ENCODE data around the gene RYR1. TPM values are rescaled to one million over a fixed set of nuclear protein-coding genes. Genes with fewer than 3 reads are reported as not detected.

The RYR1 gene
- total and polyA plus RNA-seq, 2 of the 8 experiments (the other 6 are each of a cell fraction or from before 2014, with no cell fraction given) = 5.8 to 11.8 TPM

DNA sequence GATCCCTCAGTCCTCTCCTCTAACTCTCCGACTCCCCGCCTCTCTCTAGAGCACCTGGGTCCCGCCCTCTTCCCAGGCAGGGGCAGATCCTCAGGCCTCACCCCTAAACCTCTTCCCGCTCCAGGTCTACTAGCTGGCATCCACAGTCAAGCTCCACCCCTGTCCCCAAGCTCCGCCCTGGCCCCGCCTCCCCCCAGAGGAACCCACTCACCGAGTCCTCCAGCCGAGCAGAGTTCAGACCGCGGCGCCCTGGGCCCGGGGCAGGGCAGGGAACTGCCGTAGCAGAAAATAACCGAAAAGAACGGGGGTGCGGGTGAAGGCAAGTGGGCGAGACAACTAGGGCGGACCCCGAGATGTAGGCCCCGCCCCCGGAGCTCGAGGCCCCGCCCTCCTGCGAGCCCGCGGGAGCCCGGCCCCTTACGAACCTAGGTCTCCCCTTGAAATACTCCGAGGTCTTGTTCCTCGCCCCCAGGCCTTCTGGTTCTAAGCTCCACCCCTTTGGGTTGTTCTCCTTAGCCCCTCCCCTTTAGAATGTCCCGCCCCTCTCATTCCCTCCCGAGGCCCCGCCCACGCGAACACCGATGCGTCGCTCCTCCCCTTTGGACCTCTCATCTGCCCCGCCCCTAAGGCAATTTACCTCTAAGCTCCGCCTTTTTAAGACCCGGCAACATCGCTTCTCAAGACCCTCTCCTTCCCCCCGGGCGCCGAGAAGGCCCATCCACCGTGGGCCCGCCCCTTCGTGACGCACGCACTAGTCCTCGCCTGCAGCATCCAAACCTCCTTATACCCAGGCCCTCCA is 45.7 kb upstream of the RYR1 start, which contains the start of gene GGN (continued):
- TF ChIP-seq, protein P1, sequence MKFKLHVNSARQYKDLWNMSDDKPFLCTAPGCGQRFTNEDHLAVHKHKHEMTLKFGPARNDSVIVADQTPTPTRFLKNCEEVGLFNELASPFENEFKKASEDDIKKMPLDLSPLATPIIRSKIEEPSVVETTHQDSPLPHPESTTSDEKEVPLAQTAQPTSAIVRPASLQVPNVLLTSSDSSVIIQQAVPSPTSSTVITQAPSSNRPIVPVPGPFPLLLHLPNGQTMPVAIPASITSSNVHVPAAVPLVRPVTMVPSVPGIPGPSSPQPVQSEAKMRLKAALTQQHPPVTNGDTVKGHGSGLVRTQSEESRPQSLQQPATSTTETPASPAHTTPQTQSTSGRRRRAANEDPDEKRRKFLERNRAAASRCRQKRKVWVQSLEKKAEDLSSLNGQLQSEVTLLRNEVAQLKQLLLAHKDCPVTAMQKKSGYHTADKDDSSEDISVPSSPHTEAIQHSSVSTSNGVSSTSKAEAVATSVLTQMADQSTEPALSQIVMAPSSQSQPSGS (IDR thresholded peaks at IDR 0.05; ENCODE audit: low read length) = no peak
- TF ChIP-seq KDM4A (IDR thresholded peaks at IDR 0.05; ENCODE audit: low read depth, low read length, severe bottlenecking) (no peak), PHF8 (conservative IDR thresholded peaks at IDR 0.05; ENCODE audit: low read depth, low read length) (0 out of 2 replicates have a peak, but pooled peaks have one; percentile 20), BACH1 (IDR thresholded peaks at IDR 0.05; ENCODE audit: low read length) (no peak), SIX5 (IDR thresholded peaks at IDR 0.05; ENCODE audit: low read depth, low read length) (no peak), ASH2L (IDR thresholded peaks at IDR 0.05; ENCODE audit: low read length) (peak; percentile 9), RXRA (IDR thresholded peaks at IDR 0.05; ENCODE audit: insufficient read depth, low read depth, low read length) (no peak), SP4 (IDR thresholded peaks at IDR 0.05; ENCODE audit: low read length) (peak; percentile 80)
- TF ChIP-seq, protein P2, sequence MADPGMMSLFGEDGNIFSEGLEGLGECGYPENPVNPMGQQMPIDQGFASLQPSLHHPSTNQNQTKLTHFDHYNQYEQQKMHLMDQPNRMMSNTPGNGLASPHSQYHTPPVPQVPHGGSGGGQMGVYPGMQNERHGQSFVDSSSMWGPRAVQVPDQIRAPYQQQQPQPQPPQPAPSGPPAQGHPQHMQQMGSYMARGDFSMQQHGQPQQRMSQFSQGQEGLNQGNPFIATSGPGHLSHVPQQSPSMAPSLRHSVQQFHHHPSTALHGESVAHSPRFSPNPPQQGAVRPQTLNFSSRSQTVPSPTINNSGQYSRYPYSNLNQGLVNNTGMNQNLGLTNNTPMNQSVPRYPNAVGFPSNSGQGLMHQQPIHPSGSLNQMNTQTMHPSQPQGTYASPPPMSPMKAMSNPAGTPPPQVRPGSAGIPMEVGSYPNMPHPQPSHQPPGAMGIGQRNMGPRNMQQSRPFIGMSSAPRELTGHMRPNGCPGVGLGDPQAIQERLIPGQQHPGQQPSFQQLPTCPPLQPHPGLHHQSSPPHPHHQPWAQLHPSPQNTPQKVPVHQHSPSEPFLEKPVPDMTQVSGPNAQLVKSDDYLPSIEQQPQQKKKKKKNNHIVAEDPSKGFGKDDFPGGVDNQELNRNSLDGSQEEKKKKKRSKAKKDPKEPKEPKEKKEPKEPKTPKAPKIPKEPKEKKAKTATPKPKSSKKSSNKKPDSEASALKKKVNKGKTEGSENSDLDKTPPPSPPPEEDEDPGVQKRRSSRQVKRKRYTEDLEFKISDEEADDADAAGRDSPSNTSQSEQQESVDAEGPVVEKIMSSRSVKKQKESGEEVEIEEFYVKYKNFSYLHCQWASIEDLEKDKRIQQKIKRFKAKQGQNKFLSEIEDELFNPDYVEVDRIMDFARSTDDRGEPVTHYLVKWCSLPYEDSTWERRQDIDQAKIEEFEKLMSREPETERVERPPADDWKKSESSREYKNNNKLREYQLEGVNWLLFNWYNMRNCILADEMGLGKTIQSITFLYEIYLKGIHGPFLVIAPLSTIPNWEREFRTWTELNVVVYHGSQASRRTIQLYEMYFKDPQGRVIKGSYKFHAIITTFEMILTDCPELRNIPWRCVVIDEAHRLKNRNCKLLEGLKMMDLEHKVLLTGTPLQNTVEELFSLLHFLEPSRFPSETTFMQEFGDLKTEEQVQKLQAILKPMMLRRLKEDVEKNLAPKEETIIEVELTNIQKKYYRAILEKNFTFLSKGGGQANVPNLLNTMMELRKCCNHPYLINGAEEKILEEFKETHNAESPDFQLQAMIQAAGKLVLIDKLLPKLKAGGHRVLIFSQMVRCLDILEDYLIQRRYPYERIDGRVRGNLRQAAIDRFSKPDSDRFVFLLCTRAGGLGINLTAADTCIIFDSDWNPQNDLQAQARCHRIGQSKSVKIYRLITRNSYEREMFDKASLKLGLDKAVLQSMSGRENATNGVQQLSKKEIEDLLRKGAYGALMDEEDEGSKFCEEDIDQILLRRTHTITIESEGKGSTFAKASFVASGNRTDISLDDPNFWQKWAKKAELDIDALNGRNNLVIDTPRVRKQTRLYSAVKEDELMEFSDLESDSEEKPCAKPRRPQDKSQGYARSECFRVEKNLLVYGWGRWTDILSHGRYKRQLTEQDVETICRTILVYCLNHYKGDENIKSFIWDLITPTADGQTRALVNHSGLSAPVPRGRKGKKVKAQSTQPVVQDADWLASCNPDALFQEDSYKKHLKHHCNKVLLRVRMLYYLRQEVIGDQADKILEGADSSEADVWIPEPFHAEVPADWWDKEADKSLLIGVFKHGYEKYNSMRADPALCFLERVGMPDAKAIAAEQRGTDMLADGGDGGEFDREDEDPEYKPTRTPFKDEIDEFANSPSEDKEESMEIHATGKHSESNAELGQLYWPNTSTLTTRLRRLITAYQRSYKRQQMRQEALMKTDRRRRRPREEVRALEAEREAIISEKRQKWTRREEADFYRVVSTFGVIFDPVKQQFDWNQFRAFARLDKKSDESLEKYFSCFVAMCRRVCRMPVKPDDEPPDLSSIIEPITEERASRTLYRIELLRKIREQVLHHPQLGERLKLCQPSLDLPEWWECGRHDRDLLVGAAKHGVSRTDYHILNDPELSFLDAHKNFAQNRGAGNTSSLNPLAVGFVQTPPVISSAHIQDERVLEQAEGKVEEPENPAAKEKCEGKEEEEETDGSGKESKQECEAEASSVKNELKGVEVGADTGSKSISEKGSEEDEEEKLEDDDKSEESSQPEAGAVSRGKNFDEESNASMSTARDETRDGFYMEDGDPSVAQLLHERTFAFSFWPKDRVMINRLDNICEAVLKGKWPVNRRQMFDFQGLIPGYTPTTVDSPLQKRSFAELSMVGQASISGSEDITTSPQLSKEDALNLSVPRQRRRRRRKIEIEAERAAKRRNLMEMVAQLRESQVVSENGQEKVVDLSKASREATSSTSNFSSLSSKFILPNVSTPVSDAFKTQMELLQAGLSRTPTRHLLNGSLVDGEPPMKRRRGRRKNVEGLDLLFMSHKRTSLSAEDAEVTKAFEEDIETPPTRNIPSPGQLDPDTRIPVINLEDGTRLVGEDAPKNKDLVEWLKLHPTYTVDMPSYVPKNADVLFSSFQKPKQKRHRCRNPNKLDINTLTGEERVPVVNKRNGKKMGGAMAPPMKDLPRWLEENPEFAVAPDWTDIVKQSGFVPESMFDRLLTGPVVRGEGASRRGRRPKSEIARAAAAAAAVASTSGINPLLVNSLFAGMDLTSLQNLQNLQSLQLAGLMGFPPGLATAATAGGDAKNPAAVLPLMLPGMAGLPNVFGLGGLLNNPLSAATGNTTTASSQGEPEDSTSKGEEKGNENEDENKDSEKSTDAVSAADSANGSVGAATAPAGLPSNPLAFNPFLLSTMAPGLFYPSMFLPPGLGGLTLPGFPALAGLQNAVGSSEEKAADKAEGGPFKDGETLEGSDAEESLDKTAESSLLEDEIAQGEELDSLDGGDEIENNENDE (IDR thresholded peaks at IDR 0.05; ENCODE audit: insufficient replicate concordance, low read length) = no peak
